Measurements from ENCODE around the gene MYCN.
"Not testable (repeated sequence)": the region's sequence is repeated elsewhere in the genome, so short reads cannot be mapped to it uniquely, and the experiment has no call there.

Gene MYCN

GRCh38 chr2:15963109-15963976 lies 23.0 kb downstream of the MYCN start:
- not testable (repeated sequence) for DNase-seq

DNA sequence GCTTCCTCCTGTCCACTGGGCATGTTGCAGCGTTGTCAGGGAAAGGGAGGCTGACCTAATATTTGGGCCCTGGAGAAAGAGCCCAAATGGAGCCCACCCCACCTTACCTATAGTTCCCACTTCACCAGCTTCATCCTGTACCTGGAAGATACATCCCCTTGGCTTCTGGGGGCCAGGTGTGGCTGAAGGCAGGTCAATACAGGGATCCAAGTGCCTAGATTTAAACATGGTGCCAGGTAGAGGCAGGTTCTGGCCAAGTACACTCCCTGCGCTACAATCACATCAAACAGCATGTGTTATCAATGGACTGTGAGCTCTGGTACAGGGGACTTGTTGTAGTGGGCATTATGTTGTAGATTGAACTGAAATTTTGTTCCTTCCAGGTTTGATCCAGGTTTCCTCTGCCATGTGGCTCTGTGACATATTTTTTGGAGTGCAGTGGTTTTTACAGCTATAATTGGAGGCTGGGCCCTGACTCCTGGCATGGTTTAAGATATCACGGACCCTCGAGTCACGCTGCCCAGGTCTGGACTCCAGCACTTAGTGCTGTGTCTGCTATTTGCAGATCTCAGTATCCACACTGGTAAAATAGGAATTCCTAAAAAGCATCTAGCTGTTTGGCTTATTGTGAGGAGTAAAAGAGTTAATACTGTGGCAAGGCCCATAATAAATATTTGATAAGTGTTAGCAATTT lies 23.8 kb downstream of the MYCN start:
- no peak for DNase-seq

DNA sequence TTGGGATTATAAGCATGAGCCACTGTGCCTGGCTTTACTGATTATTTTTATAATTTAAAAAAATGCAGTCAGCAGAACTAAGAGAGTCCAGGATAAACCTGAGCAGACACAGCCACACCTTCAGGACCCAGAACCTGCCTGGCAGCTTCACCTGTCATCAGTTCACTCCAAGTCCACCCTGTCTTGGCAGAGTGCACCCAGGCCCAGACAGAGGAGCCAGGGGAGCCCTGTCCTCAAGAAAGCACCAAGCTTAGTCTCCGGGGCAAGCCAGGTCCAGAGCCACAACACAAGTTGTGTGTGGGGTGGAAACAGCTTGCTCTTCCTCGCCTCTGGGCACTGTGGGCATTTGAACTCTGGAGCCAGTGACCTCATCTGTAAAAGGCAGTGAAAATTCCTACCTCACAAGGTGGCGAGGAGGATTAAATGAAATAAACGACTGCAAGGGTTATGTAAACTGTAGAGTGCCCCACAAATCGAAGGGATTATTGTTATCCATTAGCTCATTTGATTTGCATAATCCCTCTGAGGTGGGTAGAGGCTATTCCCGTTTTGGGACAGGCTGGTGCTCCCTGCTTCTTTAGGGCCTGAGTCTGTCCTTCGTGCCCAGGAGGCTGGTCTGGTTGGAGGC lies 24.7 kb downstream of the MYCN start:
- no peak for DNase-seq

GRCh38 chr2:15965564-15966019 lies 25.2 kb downstream of the MYCN start:
- no peak for DNase-seq

DNA sequence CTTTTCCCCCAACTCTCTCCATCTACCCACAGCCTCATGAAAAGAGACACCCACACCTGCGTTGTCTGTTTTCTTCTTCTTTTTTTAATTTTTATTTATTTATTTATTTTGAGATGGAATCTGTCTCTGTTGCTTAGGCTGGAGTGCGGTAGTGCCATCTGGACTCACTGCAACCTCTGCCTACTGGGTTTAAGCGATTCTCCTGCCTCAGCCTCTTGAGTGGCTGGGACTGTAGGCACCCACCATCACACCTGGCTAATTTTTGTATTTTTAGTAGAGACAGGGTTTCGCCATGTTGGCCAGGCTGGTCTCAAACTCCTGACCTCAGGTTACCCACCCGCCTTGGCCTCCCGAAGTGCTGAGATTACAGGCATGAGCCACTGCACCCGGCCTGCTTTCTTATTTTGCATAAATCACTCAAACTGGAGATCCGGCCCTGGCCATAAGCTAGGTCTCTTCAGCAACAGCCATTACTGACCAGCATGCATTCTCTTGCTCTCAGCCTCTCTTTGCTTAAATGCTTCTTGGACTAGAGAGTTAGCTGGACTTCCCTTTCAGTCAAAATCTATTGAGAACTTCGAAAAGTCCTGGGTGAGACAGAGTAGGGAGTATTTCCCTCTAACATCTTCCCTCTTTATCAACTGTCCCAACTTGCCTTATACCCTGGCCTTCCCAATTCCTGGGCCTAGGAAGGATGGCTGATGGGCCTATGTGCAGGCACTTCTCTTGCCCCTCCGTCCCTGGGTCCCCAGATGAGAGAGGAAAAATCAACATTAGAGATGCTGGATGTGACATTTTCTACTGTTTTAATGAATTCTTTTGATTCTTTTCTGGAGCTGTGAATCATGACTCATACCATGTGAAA lies 27.3 kb downstream of the MYCN start:
- DNase-seq: no peak

DNA sequence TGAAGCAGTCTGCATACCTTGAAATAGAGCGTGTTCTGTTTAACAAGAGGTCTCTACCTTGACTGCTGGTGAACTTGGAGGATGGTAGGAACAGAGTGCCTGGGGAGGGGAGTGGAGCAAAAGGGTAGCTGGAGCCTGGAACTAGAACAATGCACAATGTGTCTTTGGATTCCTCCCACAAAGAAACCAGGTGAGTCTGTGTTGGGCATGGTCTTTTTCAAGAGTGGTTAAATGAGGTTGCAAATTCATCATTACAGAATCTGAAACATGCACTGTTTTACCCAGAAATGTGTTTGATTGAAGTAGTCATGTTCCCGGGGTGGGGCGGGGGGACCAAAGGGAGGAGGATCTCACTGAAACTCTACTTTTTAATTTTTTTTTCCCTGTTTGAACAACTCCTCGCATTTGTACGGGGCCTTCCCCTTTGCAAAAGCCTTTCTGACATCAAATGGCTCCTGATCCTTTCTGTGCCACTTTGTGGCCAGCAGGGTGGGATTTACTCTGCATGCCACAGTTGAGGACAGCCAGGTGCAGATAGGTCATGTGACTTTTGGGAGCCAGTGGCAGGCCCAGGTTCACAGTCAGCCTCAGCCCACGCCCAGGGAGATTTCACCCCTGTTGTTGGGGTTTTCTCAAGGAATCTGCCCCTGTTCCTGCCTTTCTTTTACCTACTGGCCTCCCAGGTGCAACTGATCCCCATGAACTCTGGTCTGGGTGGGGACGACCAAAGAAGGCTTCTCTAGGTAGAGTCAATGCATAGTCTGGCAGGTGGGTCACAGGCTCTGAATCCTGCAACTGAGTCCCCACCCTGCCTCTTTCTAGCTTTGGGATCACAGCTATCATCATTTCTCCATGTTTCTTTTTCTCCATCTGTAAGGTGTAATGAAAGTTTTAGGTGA lies 28.2 kb downstream of the MYCN start:
- no peak for DNase-seq

DNA sequence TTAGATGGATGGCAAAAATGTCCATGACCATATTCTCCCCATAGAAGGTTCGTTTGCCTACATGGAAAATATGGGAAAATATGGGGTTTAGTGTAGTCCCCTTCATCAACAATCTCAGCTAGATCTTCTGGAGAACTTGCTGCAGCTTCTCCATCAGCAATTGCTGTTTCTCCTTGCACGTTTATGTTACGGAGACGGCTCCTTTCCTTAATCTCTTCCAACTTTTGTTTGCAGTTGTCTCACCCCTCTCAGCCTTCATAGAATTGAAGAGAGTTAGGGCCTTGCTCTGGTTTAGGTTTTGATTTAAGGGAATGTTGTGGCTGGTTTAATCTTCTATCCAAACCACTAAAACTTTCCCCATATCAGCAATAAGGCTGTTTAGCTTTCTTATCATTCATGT lies 28.9 kb downstream of the MYCN start:
- DNase-seq: no peak

DNA sequence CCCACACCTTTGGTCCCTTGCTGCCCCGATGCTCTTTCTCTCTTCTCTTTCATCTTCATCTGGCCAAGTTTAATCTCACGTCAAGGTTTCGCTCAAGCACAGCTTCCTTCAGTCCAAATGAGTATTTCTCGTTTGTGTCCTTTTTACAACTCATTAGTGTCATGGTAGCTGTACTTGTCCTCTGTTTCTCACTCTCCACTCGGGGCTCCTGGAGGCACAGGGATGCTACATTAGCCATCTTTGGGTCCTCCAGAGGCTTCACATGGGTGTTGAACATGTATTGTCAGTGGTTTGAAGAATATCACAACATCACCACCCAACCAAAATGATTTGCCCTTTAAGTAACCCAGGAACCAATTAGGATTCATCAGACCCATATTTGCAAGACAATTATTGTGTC lies 30.4 kb downstream of the MYCN start:
- DNase-seq: no peak

GRCh38 chr2:15971351-15971750 lies 31.0 kb downstream of the MYCN start:
- DNase-seq: no peak

GRCh38 chr2:15971831-15972522 lies 31.6 kb downstream of the MYCN start:
- no peak for DNase-seq

DNA sequence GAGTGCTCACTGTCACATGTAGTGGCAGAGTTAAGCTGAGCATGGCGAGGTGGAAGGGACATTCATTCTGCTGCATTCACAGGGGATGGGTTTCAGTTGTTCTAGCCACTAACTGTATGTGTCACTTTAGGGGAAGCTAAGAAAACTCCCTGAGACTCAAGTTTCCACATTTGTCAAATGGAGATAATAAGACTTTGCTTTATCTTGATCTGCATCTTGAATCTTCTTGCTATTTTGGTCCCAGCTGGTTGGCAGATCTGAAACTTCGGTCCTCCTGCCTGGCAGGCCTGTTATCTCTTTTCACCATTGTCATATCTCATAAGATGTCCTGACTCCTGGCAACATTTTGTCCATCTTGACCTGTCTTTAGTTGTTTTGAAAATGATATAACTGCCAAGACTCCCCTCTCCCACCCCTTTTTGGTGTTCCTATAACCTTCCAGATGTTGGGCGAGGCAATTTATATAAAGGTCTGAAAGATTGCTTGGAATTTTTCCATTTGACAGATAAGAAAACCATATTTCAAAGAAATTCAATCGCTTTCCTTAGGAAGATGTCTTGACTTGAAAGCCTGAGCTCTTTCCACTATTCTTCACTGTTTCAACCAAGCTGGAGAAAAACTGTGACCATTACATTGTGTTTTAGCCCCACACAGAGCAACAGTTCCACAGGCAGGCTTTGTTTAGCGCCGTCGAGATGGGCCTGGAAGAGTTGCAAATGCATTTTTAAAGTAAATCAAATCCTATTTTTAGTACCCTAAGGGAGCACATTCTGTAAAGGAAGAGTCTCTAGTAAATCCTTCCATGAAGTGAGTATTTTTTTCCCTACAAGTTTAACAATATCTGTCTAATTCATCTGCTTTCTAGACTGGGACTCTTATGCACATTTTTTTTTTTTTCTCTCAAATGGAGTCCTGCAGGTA lies 33.4 kb downstream of the MYCN start:
- no peak for DNase-seq

DNA sequence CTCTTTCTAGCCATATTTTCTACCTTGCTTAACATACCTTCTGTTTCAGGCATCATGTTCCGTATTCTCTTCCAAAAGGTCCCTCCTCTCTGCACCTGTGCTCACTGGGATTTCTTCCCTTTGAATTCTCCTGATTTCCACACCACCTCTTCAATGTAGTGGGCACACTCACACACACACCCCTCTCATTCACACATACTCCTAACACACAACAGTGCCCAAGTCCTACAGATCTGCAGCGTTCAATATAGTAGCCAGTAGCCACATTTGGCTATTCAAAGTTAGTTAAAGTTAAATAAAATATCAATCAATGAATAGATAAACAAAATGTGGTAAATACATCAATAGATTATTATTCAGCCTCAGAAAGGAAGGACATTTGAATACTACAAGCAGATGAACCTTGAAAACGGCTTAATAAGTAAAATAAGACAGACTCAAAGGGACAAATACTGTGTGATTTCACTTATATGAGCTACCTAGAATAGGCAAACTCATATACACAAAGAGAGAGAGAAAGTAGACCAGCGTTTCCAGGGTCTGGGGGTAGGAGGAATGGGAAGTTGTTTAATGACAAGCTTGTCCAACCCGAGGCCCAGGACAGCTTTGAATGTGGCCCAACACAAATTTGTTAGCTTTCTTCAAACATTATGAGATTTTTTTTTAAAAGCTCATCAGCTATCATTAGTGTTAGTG lies 34.4 kb downstream of the MYCN start:
- no peak for DNase-seq

GRCh38 chr2:15975261-15975600 lies 34.9 kb downstream of the MYCN start:
- DNase-seq: no peak

GRCh38 chr2:15975676-15976075 lies 35.3 kb downstream of the MYCN start:
- DNase-seq: no peak

GRCh38 chr2:15976354-15976753 lies 36.0 kb downstream of the MYCN start:
- DNase-seq: no peak

GRCh38 chr2:15979051-15979758 lies 38.9 kb downstream of the MYCN start:
- no peak for DNase-seq

- DNase-seq: no peak
Observed at GRCh38 chr2:15979759-15980604, 39.6 kb downstream of the MYCN start.

DNA sequence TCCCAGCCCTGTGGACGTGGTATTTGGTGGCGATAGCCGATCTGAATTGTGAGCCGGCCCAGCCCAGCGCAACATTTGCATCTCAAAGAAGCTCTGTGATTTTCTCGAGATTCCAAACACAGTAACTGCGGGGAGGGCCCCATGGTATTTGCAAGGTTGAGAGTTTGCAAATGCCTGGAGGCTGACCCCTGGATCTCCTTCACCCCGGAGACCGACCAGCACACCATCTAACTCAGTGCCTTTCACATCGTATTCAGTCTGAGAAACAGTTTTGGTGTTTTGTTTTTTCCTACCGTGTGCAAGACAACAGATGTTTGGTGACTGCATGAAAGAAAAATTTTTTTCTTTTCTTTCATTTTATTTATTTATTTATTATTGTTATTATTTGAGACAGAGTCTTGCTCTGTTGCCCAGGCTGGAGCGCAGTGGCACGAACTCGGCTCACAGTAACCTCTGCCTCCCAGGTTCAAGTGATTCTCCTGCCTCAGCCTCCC lies 40.3 kb downstream of the MYCN start:
- no peak for DNase-seq
